AG10803 (cell line): ENCODE data around the gene NOTCH2.

Experiments used
- DNase-seq: peaks from one replicate; pipeline ENCODE4 v3.0.0; 2010; ENCODE audit warnings: low read depth
- H3K4me3 ChIP-seq: 2 replicates; pipeline ENCODE4 v1.5.1; 2011; ENCODE audit warnings: mild to moderate bottlenecking, low read length, control low read depth
- CTCF ChIP-seq: conservative IDR thresholded peaks from 2 replicates; pipeline ENCODE4 v1.5.1; 2011; ENCODE audit warnings: mild to moderate bottlenecking, low read length, control low read depth, inconsistent platforms

NOTCH2 gene

GRCh38 chr1:119975006-119975405 lies 94.5 kb downstream of the NOTCH2 start:
- TF ChIP-seq CTCF = no peak
- DNase-seq = no peak
- no peak overlapping the region for H3K4me3 ChIP-seq

GRCh38 chr1:119974013-119974412 lies 95.4 kb downstream of the NOTCH2 start:
- no peak for DNase-seq
- no peak overlapping the region for H3K4me3 ChIP-seq
- no peak for TF ChIP-seq CTCF

GRCh38 chr1:119971710-119972570 lies 97.5 kb downstream of the NOTCH2 start:
- DNase-seq = no peak
- TF ChIP-seq CTCF = no peak
- no peak overlapping the region for H3K4me3 ChIP-seq

- no peak for TF ChIP-seq CTCF
- no peak overlapping the region for H3K4me3 ChIP-seq
- DNase-seq = no peak
Observed at GRCh38 chr1:119968601-119969000, 100.9 kb downstream of the NOTCH2 start.

- TF ChIP-seq CTCF = peak; percentile 65
- peak; percentile 29 for DNase-seq
Observed at GRCh38 chr1:119968068-119968492, 101.4 kb downstream of the NOTCH2 start.

GRCh38 chr1:119966681-119967080 lies 102.8 kb downstream of the NOTCH2 start:
- DNase-seq = no peak
- TF ChIP-seq CTCF = no peak
- H3K4me3 ChIP-seq = no peak overlapping the region

More at GRCh38 chr1:119968068-119968492, 101.4 kb downstream of the NOTCH2 start:
- no peak overlapping the region for H3K4me3 ChIP-seq

- peak; percentile 66 for DNase-seq
- no peak overlapping the region for H3K4me3 ChIP-seq
- TF ChIP-seq CTCF = no peak
Observed at GRCh38 chr1:119966020-119966419, 103.4 kb downstream of the NOTCH2 start.
